Measurements from ENCODE around the gene IL36G.

Gene IL36G

GRCh38 chr2:113015042-113015441 is 37.2 kb downstream of the IL36G start:
- no peak for DNase-seq (ENCODE audit: extremely low read depth, low read depth)
- no peak for TF ChIP-seq CTCF (IDR thresholded peaks at IDR 0.05; ENCODE audit: low read depth, low read length)

- no peak for TF ChIP-seq CTCF (IDR thresholded peaks at IDR 0.05; ENCODE audit: low read depth, low read length)
- no peak for DNase-seq (ENCODE audit: extremely low read depth, low read depth)
These were observed 37.8 kb downstream of the IL36G start for GRCh38 chr2:113015655-113016054.

GRCh38 chr2:113018509-113018908 is 40.7 kb downstream of the IL36G start:
- TF ChIP-seq CTCF (IDR thresholded peaks at IDR 0.05; ENCODE audit: low read depth, low read length), result no peak

GRCh38 chr2:113021312-113021711 is 43.5 kb downstream of the IL36G start:
- no peak for TF ChIP-seq CTCF (IDR thresholded peaks at IDR 0.05; ENCODE audit: low read depth, low read length)
- no peak for DNase-seq (ENCODE audit: extremely low read depth, low read depth)

More at GRCh38 chr2:113018509-113018908, 40.7 kb downstream of the IL36G start:
- DNase-seq (ENCODE audit: extremely low read depth, low read depth), result no peak

GRCh38 chr2:113024764-113025163 is 47.0 kb downstream of the IL36G start:
- no peak for DNase-seq (ENCODE audit: extremely low read depth, low read depth)
- no peak for TF ChIP-seq CTCF (IDR thresholded peaks at IDR 0.05; ENCODE audit: low read depth, low read length)

GRCh38 chr2:113025737-113026136 is 47.9 kb downstream of the IL36G start:
- TF ChIP-seq CTCF (IDR thresholded peaks at IDR 0.05; ENCODE audit: low read depth, low read length), result no peak
- DNase-seq (ENCODE audit: extremely low read depth, low read depth), result no peak

GRCh38 chr2:113027691-113028090 is 49.9 kb downstream of the IL36G start:
- no peak for TF ChIP-seq CTCF (IDR thresholded peaks at IDR 0.05; ENCODE audit: low read depth, low read length)
- no peak for DNase-seq (ENCODE audit: extremely low read depth, low read depth)
